ENCODE data around the gene TTLL6.
A peak's percentile ranks its signal among the peaks of the same experiment; 100 is the strongest.
"Not testable (repeated sequence)": the region's sequence is repeated elsewhere in the genome, so short reads cannot be mapped to it uniquely, and the experiment has no call there.

Gene TTLL6

DNA sequence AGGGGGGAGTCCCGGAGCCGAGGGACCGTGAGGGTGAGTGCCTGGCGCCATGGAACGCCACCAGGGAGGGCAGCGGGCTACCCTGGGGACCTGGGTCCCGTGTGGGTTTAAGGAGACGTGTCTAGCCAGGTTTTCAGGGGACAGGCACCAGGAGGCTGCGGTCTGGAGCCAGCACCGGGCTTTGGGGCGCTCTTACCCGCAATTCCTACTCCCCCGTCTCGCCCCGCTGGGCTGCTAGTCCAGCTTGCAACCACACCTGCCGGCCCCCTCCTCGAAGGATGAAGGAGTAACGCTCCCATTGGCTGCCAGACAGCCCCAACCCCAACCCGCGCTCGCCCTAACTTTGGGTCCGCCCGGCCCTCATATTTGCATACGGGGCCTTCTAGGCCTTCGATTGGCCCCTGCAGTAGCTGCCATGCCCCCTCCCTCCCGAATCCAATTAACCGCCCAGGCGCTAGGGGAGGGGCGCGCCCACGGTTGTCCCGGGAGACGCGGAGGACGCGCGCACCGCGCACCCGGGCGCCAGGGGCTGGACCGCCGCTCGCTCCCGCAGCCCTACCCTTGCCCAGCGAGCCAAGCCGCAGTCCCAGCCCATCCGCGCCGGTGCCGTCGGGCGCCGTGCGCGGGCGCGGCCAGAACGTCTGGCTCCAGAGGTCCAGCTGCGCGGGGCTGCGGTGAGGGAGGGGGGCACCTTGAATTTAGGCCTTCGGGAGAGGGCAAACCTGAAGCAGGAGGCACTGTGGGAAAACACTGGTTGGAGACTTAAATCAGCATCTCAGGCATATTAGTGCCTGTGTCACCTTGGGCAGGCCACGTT, at the start of gene TTLL6:
Gene TTLL6, minus strand, starts transcription at position 456 of the 817 bp plus-strand sequence. Its CDS starts 157 bp downstream, at position 299.
- peak; percentile 99 for DNase-seq (ENCODE audit: low spot score)

DNA sequence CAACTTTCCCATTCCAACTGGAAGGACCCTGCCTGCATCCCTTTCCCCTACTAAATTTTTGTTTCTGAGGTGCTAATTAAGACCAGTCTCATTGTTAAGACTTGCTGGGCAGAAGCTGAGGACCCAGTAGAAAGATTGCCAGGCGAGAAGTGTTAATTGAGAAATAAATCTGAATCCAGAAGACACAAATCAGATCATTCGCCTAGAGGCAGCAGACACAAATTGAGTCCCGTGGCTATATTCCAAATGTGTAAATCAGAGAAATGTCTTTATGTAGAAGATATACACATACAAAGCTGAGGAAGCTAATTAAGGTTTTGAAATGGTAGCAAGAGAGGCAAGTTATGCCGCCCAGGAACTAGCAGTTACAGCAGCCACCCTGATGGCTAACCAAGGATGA, 43.4 kb upstream of the TTLL6 start:
- DNase-seq (ENCODE audit: low spot score) = no peak

DNA sequence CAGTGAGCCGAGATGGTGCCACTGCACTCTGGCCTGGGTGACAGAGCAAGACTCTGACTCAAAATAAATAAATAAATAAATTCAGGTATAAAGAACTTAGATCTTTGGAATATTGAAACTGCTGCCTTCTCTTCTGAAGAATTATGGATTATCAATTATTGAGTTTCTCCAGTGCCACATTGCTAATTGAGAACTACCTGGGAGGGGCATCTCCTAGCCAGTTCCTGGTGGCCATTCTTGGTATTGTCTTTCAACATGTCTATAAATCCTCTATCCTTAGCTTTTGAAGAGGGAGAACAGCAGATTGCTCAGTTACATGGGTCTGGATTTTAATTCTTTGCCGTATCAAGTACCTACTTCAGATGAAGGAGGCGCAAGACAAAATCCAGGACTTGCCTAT, 43.0 kb upstream of the TTLL6 start:
- DNase-seq (ENCODE audit: low spot score) = no peak

DNA sequence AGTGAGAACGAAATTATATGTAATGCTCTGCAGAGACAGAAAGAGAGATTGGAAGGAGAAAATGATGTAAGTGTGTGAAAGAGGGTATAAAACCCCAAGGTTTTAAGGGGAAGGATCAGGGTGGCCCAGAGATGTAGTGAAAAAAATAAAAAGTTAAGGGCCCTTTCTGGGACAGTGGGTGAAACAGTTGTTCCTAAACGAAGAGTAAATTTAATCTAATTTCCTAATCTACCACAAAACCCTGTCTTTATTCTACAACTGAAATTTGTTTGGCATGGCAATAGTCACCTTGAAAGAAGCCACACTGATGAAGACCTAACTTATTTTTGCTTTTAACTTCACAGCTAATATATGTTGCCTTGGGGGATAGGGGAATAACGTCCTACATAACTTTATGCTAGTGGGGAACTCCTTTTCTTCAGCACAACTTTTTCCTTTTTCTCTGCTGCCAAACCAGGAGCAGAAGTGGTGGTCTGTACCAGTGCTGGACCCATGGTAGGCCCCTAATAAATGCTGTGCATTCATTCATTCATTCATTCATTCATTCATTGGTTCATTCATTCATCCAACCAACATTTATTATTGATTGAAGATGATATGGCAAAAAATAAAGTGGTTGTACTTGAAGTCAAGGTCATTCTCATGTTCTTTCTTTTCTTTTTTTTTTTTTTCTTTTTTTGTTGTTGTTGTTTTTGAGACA, 39.2 kb upstream of the TTLL6 start:
- DNase-seq (ENCODE audit: low spot score) = no peak

DNA sequence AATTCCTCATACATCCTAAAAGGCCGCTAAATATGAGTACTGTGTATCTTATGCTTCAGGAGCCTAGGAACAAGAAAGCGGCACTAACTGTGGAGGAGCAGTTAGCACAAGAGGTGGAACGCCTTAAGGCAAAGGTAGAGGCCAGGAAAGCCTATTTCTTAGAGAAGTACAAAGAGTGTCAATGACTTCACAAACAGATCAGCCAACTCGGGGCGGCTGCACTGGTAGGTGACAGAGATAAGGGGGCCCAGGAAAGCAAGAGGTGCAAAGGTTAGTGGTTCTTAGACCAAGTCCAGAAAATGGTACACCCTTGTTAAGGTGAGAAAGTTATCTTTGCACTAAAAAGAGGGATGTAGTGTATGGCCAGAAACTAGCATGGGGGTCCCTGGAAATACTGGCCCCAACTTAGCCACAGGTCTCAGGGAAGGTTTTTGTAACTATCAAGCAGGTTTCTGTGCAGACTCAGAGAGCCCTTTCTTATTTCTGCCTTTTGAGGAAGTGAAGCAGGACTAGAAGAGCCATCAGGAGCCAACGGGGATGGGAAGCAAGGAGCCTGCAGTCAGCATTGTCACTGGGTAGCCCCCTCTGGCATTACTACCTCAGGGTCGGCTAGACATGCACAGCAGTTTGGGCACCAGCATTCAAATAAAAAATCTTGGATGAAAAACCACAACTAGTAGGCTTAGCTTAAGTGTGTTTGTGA, 37.9 kb upstream of the TTLL6 start:
- no peak for DNase-seq (ENCODE audit: low spot score)

DNA sequence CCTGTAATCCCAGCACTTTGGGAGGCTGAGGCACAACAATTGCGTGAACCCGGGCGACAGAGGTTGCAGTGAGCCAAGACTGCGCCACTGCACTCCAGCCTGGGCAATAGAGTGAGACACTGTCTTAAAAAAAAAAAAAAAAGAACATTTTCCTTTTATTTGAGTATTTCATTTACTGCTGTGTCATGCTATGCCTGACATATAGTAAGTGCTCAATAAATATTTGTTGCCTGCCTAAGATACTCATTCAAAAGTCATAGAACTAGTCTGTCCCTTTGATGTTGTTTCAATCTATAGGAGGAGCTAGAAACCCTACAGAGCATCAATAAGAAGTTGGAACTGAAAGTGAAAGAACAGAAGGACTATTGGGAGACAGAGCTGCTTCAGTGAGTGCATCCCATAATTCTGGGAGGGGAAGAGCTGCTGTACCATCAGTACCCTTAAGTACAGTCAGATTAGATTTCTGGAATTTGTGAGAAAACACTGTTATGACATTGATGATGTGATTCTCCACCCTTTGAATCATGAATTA, 33.8 kb upstream of the TTLL6 start:
- DNase-seq (ENCODE audit: low spot score) = no peak

DNA sequence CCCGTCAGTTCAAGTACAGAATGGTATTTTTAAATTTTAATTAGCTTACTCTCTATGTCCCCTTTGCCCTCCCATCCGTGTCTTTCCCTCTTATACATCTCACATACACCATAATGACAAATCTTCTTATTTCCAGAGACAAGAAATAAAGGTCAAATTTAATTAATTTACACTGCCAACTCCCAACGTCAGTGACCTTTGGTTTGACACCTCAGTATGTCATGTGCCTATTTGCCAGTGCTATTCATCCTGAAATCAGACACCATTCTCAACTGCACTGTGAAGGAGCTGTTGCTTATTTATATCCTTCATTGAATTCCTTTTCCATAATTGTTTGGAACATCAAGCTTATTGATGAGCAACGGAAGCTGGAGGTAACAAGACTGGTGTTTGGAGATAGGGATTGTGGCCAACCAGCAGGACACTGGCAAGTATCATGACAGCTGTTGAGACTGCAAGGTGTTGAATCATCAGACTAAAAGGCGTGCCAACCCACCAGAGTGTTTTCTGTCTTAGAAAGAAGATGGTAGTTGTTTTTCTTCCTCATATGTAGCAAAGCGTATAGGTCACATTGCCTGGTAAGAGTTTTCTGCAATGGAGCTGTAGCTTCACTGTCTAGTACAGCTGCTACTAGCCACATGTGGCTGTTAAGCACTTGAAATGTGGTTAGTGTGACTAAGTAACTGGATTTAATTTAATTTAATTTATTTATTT, 26.3 kb upstream of the TTLL6 start:
- no peak for DNase-seq (ENCODE audit: low spot score)

DNA sequence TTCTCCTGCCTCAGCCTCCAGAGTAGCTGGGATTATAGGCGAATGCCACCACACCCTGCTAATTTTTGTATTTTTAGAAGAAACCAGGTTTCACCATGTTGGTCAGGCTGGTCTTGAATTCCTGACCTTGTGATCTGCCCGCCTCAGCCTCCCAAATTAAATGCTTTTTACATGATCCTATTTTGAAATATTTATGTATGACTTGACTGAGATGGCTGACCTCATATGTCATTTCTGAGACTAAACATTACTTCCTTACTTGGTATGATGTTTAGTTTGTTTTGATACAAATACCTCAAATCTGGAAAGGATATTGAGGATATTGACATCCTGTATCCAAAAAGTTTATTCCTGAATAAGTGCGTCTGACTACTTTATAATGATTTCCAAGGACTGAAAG, 25.7 kb upstream of the TTLL6 start:
- no peak for DNase-seq (ENCODE audit: low spot score)

DNA sequence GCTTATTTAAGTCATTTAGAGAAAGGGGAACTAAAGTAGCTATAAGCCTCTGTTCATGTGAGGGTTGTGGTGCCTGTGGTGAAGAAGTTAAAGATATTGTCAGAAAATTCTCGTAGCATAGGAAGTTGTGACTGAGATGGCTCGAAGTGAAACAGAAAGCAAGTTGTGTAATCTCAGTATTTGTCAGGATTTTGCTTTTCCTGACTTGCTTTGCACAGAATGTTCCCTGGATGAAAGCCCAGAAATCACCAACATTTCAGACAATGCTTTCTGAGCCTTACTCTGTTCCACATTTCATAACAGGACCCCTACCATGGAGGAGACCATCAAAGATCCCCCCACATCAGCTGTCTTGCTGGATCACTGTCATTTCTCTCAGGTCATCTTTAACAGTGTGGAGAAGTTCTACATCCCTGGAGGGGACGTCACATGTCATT, 24.4 kb upstream of the TTLL6 start:
- DNase-seq (ENCODE audit: low spot score) = no peak

DNA sequence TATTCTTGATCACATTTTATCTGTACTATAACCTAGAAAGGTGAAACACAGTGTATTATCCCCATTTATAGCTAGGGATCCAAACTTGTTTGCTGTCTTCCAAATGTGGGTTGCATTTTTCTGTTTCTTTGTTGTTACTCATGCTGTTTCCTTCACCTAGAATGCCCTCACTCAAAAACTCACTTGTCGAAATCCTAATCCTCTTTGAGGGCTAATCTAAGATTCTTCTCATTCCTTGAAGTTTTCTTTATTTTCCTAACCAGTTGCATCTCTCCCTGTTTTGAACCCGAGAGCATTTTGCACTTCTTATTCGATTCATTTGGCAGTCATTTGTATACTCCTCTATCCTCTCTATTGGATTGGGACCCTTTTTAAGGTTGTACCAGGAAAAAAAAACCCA, 23.4 kb upstream of the TTLL6 start:
- DNase-seq (ENCODE audit: low spot score) = no peak

DNA sequence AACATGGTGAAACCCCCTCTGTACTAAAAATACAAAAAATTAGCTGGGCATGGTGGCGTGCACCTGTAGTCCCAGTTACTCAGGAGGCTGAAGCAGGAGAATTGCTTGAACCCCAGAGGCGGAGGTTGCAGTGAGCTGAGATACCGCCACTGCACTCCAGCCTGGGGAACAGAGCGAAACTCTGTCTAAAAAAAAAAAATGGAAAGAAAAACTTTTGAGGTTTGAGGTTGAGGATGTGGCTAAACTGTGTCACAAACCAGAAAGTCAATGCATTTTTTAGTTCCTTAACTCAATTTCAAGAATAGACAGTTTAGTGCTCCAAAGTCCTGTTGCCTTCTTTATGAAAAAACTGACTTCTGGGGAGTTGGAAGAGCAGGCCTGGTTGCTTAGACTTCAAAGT, 20.4 kb upstream of the TTLL6 start:
- not testable (repeated sequence) for DNase-seq (ENCODE audit: low spot score)

DNA sequence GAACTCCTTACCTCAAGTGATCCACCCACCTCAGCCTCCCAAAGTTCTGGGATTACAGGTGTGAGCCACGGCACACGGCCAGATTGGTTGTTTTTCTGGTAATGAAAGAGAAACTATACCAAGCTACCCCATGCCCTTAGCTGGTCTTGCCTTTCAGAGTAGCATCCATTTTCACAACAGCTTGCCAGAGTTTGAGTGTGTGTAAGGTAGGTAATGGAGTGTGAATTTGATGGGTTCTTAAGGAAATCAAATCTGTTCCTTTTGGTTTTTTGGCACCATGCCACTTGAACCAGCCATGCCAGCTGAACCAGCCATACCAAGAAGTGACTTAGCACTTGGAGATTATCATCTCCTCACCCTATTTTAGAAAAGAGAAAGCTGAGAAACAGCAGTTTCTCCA, 18.9 kb upstream of the TTLL6 start:
- DNase-seq (ENCODE audit: low spot score) = no peak

DNA sequence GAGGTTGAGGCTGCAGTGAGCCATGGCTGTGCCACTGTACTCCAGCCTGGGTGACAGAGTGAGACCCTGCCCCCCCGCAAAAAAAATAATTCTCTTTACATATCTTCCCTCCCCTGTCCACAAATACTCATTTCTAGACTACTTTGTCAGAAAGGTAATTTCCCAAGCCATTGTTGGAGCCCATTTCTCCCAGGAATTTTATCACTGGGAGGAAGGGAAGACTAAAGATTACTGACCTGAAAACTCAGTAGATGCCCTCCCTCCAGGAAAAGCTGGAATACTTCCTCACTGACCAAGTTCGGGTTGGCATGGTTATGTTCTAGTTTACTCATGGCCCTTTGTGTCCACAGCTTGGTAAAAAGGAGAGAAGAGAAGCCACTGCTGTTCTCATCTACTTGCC, 17.9 kb upstream of the TTLL6 start:
- DNase-seq (ENCODE audit: low spot score) = no peak

DNA sequence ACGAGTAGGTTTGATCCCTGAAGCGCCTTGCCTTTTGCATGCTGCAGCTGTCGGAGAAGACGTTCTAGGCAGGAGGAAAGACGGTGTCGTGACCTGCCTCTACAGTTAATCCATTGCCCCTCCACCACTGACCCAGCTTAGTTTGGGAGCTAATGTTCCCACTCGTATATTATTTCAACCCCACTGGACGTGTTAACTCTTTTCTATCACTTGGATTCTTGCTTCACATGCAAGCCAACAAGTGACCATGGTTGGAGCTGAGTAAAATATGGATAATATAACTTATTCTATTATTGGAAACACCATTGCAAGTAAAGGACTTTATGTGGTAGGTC, 14.5 kb upstream of the TTLL6 start:
- DNase-seq (ENCODE audit: low spot score) = no peak

DNA sequence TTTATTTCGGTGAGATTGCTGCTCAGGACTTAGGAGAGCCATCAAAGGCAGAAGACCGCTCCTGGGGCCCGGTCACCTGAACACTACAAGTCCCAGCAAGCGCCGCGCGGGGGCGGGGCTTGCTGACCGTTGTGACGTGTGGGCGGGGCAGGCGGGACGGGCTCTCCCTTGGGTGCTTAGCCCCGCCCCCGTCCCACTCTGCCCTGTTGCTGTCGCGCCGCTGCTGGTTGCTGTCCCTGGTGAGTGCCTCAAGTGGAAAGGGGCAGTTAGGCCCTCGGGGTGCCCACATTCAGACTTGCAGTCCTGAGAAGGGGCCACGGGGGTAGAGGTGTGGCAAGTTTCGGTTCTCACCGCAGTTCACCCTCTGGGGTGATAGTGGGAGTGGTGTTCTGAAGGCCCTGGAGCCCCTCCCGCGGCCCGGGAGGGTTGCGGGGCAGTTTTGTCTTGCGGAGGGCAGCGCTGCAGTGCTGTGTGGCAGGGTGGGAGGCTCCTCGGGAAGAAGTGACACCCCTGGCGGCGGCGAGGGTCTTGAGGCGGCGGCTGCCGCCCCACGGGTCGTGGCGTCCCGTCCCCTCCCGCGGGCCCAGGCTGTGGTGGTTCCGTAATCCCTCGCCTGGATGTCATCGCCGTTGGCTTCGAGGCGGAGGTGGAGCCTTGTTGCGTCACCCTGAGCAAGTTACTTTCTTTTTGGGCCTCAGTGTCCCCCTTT, 14.0 kb upstream of the TTLL6 start, which contains the start of gene CALCOCO2:
Gene CALCOCO2, plus strand, starts transcription at position 196 of the 709 bp plus-strand sequence. CDS start 10,673 bp downstream, outside the sequence.
- DNase-seq (ENCODE audit: low spot score) = peak; percentile 97

DNA sequence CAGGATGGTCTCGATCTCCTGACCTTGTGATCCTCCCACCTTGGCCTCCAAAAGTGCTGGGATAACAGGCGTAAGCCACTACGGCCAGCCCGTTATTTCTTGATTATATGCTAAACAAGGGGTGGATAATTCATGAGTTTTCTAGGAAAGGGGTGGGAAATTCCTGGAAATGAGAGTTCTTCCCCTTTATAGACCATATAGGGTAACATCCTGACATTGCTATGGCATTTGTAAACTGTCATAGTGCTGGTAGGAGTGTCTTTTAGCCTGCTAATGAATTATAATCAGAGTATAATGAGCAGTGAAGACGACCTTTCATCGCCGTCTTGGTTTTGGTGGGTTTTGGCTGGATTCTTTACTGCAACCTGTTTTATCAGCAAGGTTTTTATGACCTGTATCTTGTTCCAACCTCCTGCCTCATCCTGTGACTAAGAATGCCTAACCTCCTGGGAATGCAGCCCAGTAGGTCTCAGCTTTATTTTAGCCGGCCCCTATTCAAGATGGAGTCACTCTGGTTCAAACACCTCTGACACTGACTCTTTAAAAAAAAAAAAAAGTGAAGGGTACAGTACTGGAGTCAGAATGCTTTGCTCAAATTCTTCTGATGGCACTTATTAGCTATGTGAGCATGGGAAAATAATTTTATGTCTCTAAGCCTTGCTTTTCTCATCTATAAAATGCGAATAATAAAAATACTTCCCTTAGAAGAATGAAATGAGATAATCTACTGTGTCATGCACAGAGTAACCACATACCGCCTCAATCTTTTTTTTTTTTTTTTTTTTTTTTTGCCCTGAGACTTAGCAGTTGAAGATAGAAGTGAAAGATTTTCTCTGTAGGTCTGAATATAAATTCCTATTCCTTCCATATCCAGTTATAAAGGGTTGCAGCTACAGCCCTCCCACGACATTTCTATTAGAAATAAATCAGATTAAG, 8.7 kb upstream of the TTLL6 start:
- no peak for DNase-seq (ENCODE audit: low spot score)

DNA sequence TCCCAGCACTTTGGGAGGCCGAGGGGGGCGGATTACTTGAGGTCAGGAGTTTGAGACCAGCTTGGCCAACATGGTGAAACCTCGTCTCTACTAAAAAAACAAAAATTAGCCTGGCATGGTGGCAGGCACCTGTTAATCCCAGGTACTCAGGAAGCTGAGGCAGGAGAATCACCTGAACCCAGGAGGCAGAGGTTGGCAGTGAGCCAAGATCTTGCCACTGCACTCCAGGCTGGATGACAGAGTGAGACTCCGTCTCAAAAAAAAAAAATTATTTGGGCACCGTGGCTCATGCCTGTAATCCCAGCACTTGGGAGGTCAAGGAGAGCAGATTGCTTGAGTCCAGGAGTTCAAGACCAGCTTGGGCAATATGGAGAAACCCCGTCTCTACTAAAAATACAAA, 3.9 kb upstream of the TTLL6 start:
- not testable (repeated sequence) for DNase-seq (ENCODE audit: low spot score)

DNA sequence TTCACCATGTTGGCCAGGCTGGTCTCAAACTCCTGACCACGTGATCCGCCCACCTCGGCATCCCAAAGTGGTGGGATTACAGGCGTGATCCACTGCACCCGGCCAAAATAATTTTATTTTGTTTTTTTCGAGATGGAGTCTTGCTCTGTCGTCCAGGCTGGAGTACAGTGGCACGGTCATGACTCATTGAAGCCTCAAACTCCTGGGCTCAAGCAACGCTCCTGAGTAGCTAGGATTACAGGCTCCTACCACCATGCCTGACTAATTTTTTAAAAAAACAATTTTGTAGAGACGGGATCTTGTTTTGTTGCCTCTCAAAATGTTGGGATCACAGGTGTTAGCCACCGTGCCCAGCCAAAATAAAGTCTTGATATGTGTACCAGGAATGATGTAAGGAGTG, 2.4 kb upstream of the TTLL6 start:
- no peak for DNase-seq (ENCODE audit: low spot score)

DNA sequence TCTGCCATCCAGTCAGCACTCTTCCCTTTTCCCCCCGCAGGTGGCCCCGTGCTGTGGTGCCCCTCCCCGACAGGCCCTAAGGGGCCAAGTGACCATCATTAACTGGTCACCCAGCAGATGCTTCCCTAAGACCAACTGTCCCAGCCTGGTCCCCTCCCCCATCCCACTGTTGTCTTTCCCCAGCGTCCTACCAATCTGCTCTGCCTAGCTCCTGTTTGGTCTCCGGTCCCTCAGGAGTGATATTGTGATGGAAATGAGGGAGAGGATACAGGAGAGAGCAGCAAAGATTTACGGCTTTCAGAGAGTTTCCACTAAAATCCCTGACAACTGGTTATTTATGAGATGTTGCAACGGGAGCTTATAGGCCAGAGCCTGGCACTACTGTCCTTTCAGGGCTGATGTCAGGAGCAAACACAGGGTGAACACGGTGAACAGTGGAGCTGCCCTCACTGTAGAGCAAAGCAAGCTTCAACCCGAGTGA, 1.4 kb upstream of the TTLL6 start:
- DNase-seq (ENCODE audit: low spot score) = peak; percentile 72

DNA sequence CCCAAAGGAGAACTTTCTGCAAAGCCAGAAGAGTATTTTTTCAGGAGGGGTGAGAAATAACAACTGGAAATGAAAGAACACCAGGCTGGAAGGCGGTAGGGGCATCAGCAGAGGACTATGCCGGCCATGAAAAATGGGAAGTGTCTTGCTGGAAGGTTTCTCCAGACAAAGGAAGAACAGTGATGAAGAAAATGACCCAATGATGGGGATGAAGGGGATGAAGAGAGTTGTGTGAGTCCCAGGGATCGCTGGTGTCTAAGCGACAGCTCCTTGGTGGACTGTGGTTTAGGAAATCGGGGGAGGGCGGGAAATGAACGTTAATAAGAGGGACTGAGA, 623 bp downstream of the TTLL6 start:
- no peak for DNase-seq (ENCODE audit: low spot score)

Measured in ecto neural progenitor cell (in vitro differentiated cells).